Common myeloid progenitor, CD34-positive (primary cell): ENCODE data around the gene SEBOX.

Source experiments
- CTCF ChIA-PET: fragments of 350-600 bp; sonication (Branson Sonifier 250); formaldehyde crosslinking; loops from one replicate; lab custom pipeline; 2021; ENCODE audit warnings: antibody characterized with exemption; lab: Charles Lee
- POLR2A ChIA-PET: fragments of 350-600 bp; sonication (Branson Sonifier 250); formaldehyde crosslinking; loops from one replicate; lab custom pipeline; 2021; ENCODE audit warnings: antibody characterized with exemption; lab: Charles Lee
- DNase-seq, 3 donors: peaks; one replicate each; pipeline versions ENCODE4 v3.0.0 to v3.0.0-alpha.2; 2013
- H3K27ac ChIP-seq, 2 experiments: 1 replicate in 1 of 2; 2 replicates in 1 of 2; pipeline ENCODE4 v1.7.0; 2013; ENCODE audit warnings: inconsistent platforms in 2 of 2, low read length in 2 of 2, mild to moderate bottlenecking in 2 of 2, low read depth in 1 of 2, moderate library complexity in 1 of 2; ENCODE audit not compliant: severe bottlenecking in 2 of 2, insufficient read depth in 1 of 2, poor library complexity in 1 of 2
- H3K27me3 ChIP-seq, 5 experiments: replicated peaks in 2 of 5; 1 replicate in 3 of 5; 2 replicates in 2 of 5; pipeline versions ENCODE4 v1.6.1 to v1.7.0; 2013; ENCODE audit warnings: low read length in 4 of 5, mild to moderate bottlenecking in 2 of 5, moderate library complexity in 2 of 5, inconsistent platforms in 1 of 5; ENCODE audit not compliant: insufficient read depth in 5 of 5, control insufficient read depth in 4 of 5
- H3K36me3 ChIP-seq, 4 experiments: 1 replicate in 2 of 4; 2 replicates in 2 of 4; pipeline versions ENCODE4 v1.6.1 to v1.7.0; 2013; ENCODE audit warnings: low read length in 3 of 4, control low read depth in 1 of 4, mild to moderate bottlenecking in 1 of 4; ENCODE audit not compliant: control insufficient read depth in 4 of 4, insufficient read depth in 4 of 4
- H3K4me1 ChIP-seq, 4 experiments: 1 replicate in 3 of 4; 2 replicates in 1 of 4; pipeline versions ENCODE4 v1.6.1 to v1.7.1; 2013; ENCODE audit warnings: low read length in 3 of 4, mild to moderate bottlenecking in 3 of 4, control low read depth in 1 of 4, inconsistent platforms in 1 of 4, moderate library complexity in 1 of 4; ENCODE audit not compliant: control insufficient read depth in 4 of 4, insufficient read depth in 4 of 4; ENCODE audit errors: control extremely low read depth in 1 of 4
- H3K4me3 ChIP-seq, 7 experiments: 1 replicate in 4 of 7; 2 replicates in 3 of 7; pipeline versions ENCODE4 v1.5.1 to v1.7.0; 2013; ENCODE audit warnings: mild to moderate bottlenecking in 7 of 7, low read length in 6 of 7, moderate library complexity in 6 of 7, inconsistent platforms in 2 of 7, low read depth in 2 of 7, control low read depth in 1 of 7; ENCODE audit not compliant: insufficient read depth in 4 of 7, control insufficient read depth in 1 of 7; ENCODE audit errors: extremely low read depth in 1 of 7
- H3K9me3 ChIP-seq, 5 experiments: 1 replicate in 4 of 5; 2 replicates in 1 of 5; pipeline versions ENCODE4 v1.6.1 to v1.7.1; 2013; ENCODE audit warnings: low read length in 4 of 5, mild to moderate bottlenecking in 2 of 5, inconsistent platforms in 1 of 5, low read depth in 1 of 5, moderate library complexity in 1 of 5; ENCODE audit not compliant: control insufficient read depth in 4 of 5, insufficient read depth in 2 of 5; ENCODE audit errors: control extremely low read depth in 1 of 5
- WGBS: methylation state at CpG from one replicate; pipeline ENCODE4 v1.1.5; 2013; ENCODE audit not compliant: insufficient coverage; 5-methylcytosine and 5-hydroxymethylcytosine counted together

The SEBOX gene

GRCh38 chr17:28370744-28371103 lies 5.7 kb upstream of the SEBOX start:
- POLR2A ChIA-PET, result no interaction called here
- peak overlapping the region in 3 of 7 experiments; percentile 76 to 83 (median 79) for H3K4me3 ChIP-seq
- 100% methylated on average over 1 of the region's 1 CpG for WGBS

DNA sequence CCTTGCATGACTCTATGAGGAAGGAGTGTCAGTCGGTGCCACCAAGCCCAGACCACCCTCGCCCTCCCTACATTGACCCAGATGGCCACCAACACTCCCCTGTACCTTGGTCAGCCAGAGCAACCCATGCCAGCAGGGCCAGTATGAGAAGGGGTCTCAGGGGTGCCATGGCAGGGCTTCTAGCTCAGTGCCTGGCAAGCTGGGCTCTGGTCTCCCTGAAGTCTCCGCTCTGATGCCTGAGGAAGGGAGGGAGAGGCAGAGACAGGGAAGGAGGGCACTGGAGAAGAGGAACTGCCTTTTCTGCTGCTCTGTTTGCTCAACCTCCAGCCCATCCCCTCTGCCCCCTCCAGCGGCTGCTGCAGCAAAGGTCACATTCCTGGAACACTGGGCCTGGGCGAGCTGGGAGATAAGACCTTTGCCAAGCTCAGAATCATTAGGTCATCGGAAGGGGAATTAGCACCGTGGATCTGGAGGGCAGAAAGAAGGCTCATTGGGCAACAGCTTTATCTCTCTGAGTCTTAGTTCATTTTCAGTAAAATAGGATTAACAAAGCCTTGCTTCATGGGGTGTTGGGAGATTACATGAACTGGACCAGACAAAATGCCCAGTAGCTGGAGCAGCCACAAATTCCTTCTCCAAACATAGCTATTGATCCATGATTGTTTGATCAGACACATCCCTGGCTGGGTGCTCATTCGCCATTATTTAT lies 5.2 kb upstream of the SEBOX start, which contains the start of gene VTN:
Gene VTN (minus strand): TSS at position 273 of the 709 bp plus-strand sequence. CDS start 104 bp downstream, at position 169.
- DNase-seq, result peak in 2 of 3 donors; percentile 15
- Histone ChIP-seq H3K4me1 (peaks cover 0 to 22% (median 12%) of the 10 kb centered on the region in 4 experiments), H3K4me3 (peak within 1 kb of the TSS in 5 of 7 experiments; percentile 4 to 83 (median 76)), H3K9me3 (no peaks in the 10 kb centered on the region), H3K27ac (no peak within 1 kb of the TSS), H3K27me3 (peaks cover 0 to 14% (median 0%) of the 10 kb centered on the region in 5 experiments), H3K36me3 (no peaks in the 10 kb centered on the region)
- WGBS, result 56% methylated on average over 6 of the region's 8 CpGs
- ChIA-PET POLR2A (no interaction called here), CTCF (interaction anchor here (0.9 to 5.1 kb wide), 5 partner anchors 8 to 44 kb away, joined by 3 to 27 read pairs (median 3); partner anchors contain the start of gene POLDIP2)

More at GRCh38 chr17:28370744-28371103, 5.7 kb upstream of the SEBOX start:
- Histone ChIP-seq H3K9me3 (no peaks in the 10 kb centered on the region), H3K36me3 (no peaks in the 10 kb centered on the region), H3K4me1 (peaks cover 0 to 22% (median 12%) of the 10 kb centered on the region in 4 experiments), H3K27ac (no peak overlapping the region), H3K27me3 (peaks cover 0 to 14% (median 0%) of the 10 kb centered on the region in 5 experiments)
- CTCF ChIA-PET, result interaction anchor here (0.9 to 5.1 kb wide), 5 partner anchors 8 to 43 kb away, joined by 3 to 27 read pairs (median 3); partner anchors contain the start of gene POLDIP2
- DNase-seq, result no peak

- ChIA-PET CTCF (interaction anchor here (1.2 to 5.1 kb wide), 2 partner anchors 8 to 11 kb away, joined by 4 to 27 read pairs; partner anchors contain the start of gene POLDIP2), POLR2A (no interaction called here)
- WGBS, result 92% methylated on average over 10 of the region's 10 CpGs
- Histone ChIP-seq H3K27me3 (peaks cover 0 to 14% (median 0%) of the 10 kb centered on the region in 5 experiments), H3K27ac (no peak overlapping the region), H3K9me3 (no peaks in the 10 kb centered on the region), H3K4me3 (no peak overlapping the region), H3K36me3 (peaks cover 0 to 3% (median 0%) of the 10 kb centered on the region in 4 experiments), H3K4me1 (peaks cover 0 to 22% (median 12%) of the 10 kb centered on the region in 4 experiments)
- no peak for DNase-seq
Observed at GRCh38 chr17:28369684-28370034, 4.7 kb upstream of the SEBOX start.

- WGBS, result 95% methylated on average over 21 of the region's 23 CpGs
- Histone ChIP-seq H3K4me1 (peaks cover 0 to 22% (median 12%) of the 10 kb centered on the region in 4 experiments), H3K4me3 (no peak overlapping the region), H3K36me3 (peaks cover 0 to 9% (median 0%) of the 10 kb centered on the region in 4 experiments), H3K27ac (no peak overlapping the region), H3K27me3 (peaks cover 0 to 14% (median 0%) of the 10 kb centered on the region in 5 experiments), H3K9me3 (no peaks in the 10 kb centered on the region)
- no peak for DNase-seq
- CTCF ChIA-PET, result interaction anchor here (5.1 kb wide), 1 partner anchor 11 kb away, joined by 27 read pairs; the partner anchor contains the start of gene POLDIP2
- POLR2A ChIA-PET, result no interaction called here
Observed at GRCh38 chr17:28368915-28369683, 4.1 kb upstream of the SEBOX start.

DNA sequence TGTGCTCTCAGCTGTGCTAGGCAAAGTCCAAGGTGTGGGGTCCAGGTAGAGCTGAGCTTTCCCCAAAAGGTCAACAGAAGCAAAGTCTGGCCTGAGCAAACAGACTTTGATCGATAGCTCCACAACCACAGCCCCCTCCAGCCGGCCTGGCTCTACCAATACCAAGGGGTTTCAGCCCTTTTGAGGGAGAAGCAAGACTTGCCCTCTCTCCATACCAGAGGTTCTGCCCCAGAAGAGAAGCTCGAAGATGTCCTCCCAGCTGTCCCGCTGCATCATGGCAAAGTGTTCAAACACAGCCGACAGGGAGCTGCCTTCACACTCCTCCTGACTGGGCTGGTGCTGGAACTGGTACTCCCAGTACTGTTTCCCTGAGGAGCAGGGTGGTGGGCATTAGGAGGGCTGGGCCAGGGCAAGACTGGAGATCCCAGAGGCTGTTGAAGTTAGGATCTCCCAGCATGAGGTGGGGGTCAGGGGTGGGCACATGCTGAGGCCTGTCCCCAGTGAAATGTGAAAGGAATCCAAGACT lies 3.4 kb upstream of the SEBOX start:
- H3K36me3 ChIP-seq, result peaks cover 0 to 16% (median 6%) of the 10 kb centered on the region in 4 experiments
- ChIA-PET CTCF (interaction anchor here (0.8 to 5.1 kb wide), 2 partner anchors 10 to 338 kb away, joined by 3 to 27 read pairs; partner anchors contain the start of gene POLDIP2), POLR2A (no interaction called here)
- H3K27ac ChIP-seq, result no peak overlapping the region
- peaks cover 0 to 13% (median 0%) of the 10 kb centered on the region in 5 experiments for H3K27me3 ChIP-seq
- H3K9me3 ChIP-seq, result no peaks in the 10 kb centered on the region
- peaks cover 0 to 21% (median 12%) of the 10 kb centered on the region in 4 experiments for H3K4me1 ChIP-seq
- WGBS, result 93% methylated on average over 5 of the region's 5 CpGs
- no peak for DNase-seq
- no peak overlapping the region for H3K4me3 ChIP-seq

DNA sequence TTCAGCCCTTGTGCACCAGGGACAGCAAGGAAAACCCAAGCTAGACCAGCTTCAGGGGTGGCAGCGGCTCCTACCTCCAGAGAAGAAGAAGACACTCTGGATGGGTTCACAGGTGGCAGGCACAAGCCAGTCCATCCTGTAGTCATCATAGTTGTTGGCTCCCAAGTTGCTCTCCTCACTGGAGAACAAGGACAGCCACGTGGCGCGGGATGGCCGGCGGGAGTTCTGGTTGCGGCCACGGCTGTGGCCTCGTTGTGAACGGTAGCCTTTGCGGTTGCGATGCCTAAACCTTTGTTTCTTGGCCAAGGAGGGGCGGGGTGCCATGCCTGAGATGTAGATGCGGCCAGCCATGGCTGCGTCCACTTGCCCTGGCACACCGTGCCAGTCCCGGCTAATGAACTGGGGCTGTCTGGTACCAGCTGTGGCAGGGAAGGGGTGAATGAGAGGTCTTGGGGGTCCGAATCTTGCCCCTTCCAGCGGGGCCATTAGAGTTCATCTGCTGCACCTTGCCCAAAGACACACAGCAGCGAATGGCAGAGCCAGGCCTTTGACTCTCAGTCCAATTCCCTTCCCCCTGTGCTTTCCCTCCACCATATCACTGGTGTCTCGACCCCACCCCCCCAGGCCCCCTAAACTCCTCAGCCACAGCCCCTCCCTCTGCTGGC lies 2.8 kb upstream of the SEBOX start:
- H3K4me1 ChIP-seq, result peaks cover 0 to 16% (median 10%) of the 10 kb centered on the region in 4 experiments
- WGBS, result 98% methylated on average over 20 of the region's 21 CpGs
- peaks cover 0 to 7% (median 0%) of the 10 kb centered on the region in 5 experiments for H3K27me3 ChIP-seq
- CTCF ChIA-PET, result interaction anchor here (0.8 to 5.1 kb wide), 2 partner anchors 9 to 337 kb away, joined by 3 to 27 read pairs; partner anchors contain the start of gene POLDIP2
- no peak for DNase-seq
- H3K27ac ChIP-seq, result no peak overlapping the region
- no peak overlapping the region for H3K4me3 ChIP-seq
- no peaks in the 10 kb centered on the region for H3K9me3 ChIP-seq
- H3K36me3 ChIP-seq, result peaks cover 0 to 22% (median 10%) of the 10 kb centered on the region in 4 experiments
- POLR2A ChIA-PET, result no interaction called here
